ENCODE data around the gene NCKAP1. TPM values are rescaled to one million over a fixed set of nuclear protein-coding genes. Genes with fewer than 3 reads are reported as not detected.

Gene NCKAP1
- total and polyA plus RNA-seq, 2 donors (not counting 3 experiments of a cell fraction or from before 2014, with no cell fraction given) = 49.4 to 130 TPM

GRCh38 chr2:183009249-183009899 is 28.9 kb downstream of the NCKAP1 start:
- H3K36me3 ChIP-seq (ENCODE audit: control insufficient read depth in 2 of 2, extremely low read depth in 1 of 2, insufficient read depth in 2 of 2, low read length in 2 of 2) = no peaks in the 10 kb centered on the region
- FAIRE-seq = no peak
- H3K4me3 ChIP-seq (replicated peaks in 1 of 3; ENCODE audit: insufficient read depth in 1 of 3, low read depth in 1 of 3, low read length in 3 of 3) = no peak overlapping the region
- DNase-seq (ENCODE audit: low read depth, low spot score) = no peak
- H4K20me1 ChIP-seq (replicated peaks; ENCODE audit: control insufficient read depth, extremely low read depth, insufficient read depth, low read length) = peaks cover 10% of the 10 kb centered on the region
- CTCF ChIA-PET = no interaction called here
- no peak overlapping the region for H3K9ac ChIP-seq (replicated peaks; ENCODE audit: extremely low read depth, insufficient read depth, low read length)
- no TSS peak for BruUV-seq (replicated peaks)
- no peaks in the 10 kb centered on the region for H3K9me3 ChIP-seq (replicated peaks; ENCODE audit: control insufficient read depth, insufficient read depth, low read length)
- peaks cover under 1% of the 10 kb centered on the region for H3K9me1 ChIP-seq (replicated peaks; ENCODE audit: control insufficient read depth, extremely low read depth, insufficient read depth, low read length)
- no peak overlapping the region for H3K4me2 ChIP-seq (ENCODE audit: insufficient read depth, low read length)
- POLR2A ChIA-PET = no interaction called here
- no peaks in the 10 kb centered on the region for H3K27me3 ChIP-seq (ENCODE audit: control insufficient read depth in 2 of 2, insufficient read depth in 2 of 2, low read length in 2 of 2)
- intact Hi-C loops (cut with micrococcal nuclease) = no loop called here
- dilution Hi-C loops (cut with MboI; ENCODE audit: extremely low pct_ligation_motif_present, low sequenced_read_pairs) = no loop called here
- peaks cover 99% of the 10 kb centered on the region for H3K79me2 ChIP-seq (ENCODE audit: control insufficient read depth, insufficient read depth, low read length)
- TF ChIP-seq, protein P1, sequence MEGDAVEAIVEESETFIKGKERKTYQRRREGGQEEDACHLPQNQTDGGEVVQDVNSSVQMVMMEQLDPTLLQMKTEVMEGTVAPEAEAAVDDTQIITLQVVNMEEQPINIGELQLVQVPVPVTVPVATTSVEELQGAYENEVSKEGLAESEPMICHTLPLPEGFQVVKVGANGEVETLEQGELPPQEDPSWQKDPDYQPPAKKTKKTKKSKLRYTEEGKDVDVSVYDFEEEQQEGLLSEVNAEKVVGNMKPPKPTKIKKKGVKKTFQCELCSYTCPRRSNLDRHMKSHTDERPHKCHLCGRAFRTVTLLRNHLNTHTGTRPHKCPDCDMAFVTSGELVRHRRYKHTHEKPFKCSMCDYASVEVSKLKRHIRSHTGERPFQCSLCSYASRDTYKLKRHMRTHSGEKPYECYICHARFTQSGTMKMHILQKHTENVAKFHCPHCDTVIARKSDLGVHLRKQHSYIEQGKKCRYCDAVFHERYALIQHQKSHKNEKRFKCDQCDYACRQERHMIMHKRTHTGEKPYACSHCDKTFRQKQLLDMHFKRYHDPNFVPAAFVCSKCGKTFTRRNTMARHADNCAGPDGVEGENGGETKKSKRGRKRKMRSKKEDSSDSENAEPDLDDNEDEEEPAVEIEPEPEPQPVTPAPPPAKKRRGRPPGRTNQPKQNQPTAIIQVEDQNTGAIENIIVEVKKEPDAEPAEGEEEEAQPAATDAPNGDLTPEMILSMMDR (IDR thresholded peaks at IDR 0.05; ENCODE audit: extremely low read depth in 1 of 2, insufficient read depth in 1 of 2, low read depth in 1 of 2, low read length in 2 of 2) = no peak
- TF ChIP-seq GATA2 (IDR thresholded peaks at IDR 0.05; ENCODE audit: insufficient read depth, insufficient read length, low read depth, low read length) (no peak), EZH2 (IDR thresholded peaks at IDR 0.05; ENCODE audit: borderline replicate concordance, low read depth, low read length, severe bottlenecking) (no peak), POLR2A (IDR thresholded peaks at IDR 0.05; ENCODE audit: low read depth, low read length) (no peak), FOS (IDR thresholded peaks at IDR 0.05; ENCODE audit: borderline replicate concordance, insufficient read depth, low read length) (no peak), MYC (IDR thresholded peaks at IDR 0.05; ENCODE audit: low read depth, low read length) (no peak), JUN (IDR thresholded peaks at IDR 0.05; ENCODE audit: borderline replicate concordance, insufficient read depth, insufficient read length, low read depth) (no peak), POLR2AphosphoS5 (IDR thresholded peaks at IDR 0.05; ENCODE audit: insufficient read depth, low read depth, low read length) (no peak)
- TF ChIP-seq, protein P2, sequence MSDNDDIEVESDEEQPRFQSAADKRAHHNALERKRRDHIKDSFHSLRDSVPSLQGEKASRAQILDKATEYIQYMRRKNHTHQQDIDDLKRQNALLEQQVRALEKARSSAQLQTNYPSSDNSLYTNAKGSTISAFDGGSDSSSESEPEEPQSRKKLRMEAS (IDR thresholded peaks at IDR 0.05; ENCODE audit: insufficient read depth, insufficient read length) = no peak
- H3K4me1 ChIP-seq (ENCODE audit: control insufficient read depth, extremely low read depth, insufficient read depth, low read length) = no peaks in the 10 kb centered on the region
- no peak overlapping the region for H2AFZ ChIP-seq (ENCODE audit: low read depth, low read length)
- H3K27ac ChIP-seq (ENCODE audit: insufficient read depth, low read depth, low read length) = no peak overlapping the region

Measured in endothelial cell of umbilical vein (primary cell).